ENCODE results near the gene POU6F2.
"Not testable (repeated sequence)": the region's sequence is repeated elsewhere in the genome, so short reads cannot be mapped to it uniquely, and the experiment has no call there.

The POU6F2 gene

DNA sequence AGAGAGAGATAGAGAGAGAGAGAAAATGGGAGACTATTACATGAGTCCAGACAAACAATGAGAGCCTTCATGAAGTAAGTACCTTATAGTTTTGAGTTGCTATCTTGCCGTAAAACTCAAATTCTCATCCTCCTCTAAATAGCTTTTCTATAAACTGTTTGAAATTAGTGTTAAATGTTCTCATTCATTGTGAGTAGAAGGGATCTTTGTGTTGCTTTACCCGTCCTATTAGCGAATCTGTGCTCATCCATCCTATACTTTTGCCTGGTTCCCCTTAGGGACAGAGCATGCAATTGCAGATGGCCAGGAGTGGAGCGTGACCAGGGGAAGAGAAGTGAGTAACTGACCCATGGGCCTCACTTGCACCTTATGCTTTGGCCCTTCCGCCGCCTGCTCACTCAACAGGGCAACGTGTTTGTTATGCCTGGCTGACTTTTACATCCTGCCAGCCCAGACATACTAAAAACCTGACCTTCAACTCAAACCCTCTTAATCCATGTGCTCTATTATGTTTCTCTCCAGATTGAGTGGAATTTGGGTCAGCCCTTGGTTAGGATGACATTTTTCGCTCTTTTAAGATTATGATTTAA, 344.3 kb downstream of the POU6F2 start:
- Histone ChIP-seq H3K4ac (ENCODE audit: low read depth, low read length) (no peak overlapping the region), H3K36me3 (ENCODE audit: control insufficient read depth, insufficient read depth, low read length) (no peaks in the 10 kb centered on the region), H3K79me1 (ENCODE audit: low read length) (no peaks in the 10 kb centered on the region), H2AK5ac (ENCODE audit: low read length) (no peak overlapping the region), H3K27me3 (ENCODE audit: insufficient read depth, low read length, poor library complexity) (no peaks in the 10 kb centered on the region), H3K4me1 (ENCODE audit: control insufficient read depth, low read depth, low read length) (no peaks in the 10 kb centered on the region), H4K5ac (ENCODE audit: low read length) (no peak overlapping the region), H3K4me3 (ENCODE audit: low read length) (no peak overlapping the region), H3K4me2 (ENCODE audit: low read length) (no peak overlapping the region), H3K79me2 (ENCODE audit: control insufficient read depth, insufficient read depth, low read length) (no peaks in the 10 kb centered on the region), H2BK120ac (ENCODE audit: low read depth, low read length) (no peak overlapping the region), H4K8ac (ENCODE audit: low read depth, low read length) (no peak overlapping the region), H2BK15ac (replicated peaks; ENCODE audit: low read depth) (no peak overlapping the region), H3K56ac (ENCODE audit: low read length) (no peak overlapping the region), H3K23ac (ENCODE audit: low read length) (no peak overlapping the region), H3K27ac (ENCODE audit: low read depth, low read length) (no peak overlapping the region), H3K18ac (ENCODE audit: low read length) (no peak overlapping the region), H2BK5ac (ENCODE audit: low read length) (no peak overlapping the region), H3K9ac (ENCODE audit: low read length) (no peak overlapping the region)
- no peak for DNase-seq
- WGBS (ENCODE audit: extremely low coverage, insufficient coverage, low lambda C conversion rate): no CpG with 5 or more reads among the region's 8 CpGs

DNA sequence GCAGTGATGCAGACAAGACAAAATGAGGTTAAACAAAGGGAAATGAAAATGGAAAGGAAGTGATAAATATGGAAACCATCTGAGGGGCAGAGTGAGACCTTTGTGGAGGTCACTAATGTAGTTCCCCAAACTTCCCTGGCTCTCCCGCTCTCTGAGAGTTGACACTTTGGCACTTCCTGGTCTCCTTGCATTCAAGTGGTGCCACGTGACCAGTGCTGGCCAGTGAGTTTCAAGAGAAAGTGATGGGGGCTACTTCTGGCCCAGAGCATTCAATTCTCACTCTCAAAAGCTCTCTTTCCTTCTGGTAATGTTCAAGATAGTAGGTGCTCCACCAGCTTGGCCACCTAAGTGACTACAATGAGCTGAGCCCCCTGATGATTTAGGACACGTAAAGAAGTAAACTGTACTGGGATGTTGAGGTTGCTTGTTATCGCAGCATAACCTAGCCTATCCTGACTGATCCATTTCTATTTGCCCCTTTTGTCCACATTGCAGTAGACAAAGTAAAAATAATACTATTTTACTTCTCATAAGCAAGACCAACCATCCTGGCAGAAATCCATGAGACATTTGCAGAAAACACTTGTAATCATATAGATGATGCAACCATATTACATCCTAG, 346.5 kb downstream of the POU6F2 start:
- H3K36me3 ChIP-seq (ENCODE audit: control insufficient read depth, insufficient read depth, low read length): no peaks in the 10 kb centered on the region
- no peaks in the 10 kb centered on the region for H3K4me1 ChIP-seq (ENCODE audit: control insufficient read depth, low read depth, low read length)
- no peak overlapping the region for H2BK15ac ChIP-seq (replicated peaks; ENCODE audit: low read depth)
- no peak overlapping the region for H4K8ac ChIP-seq (ENCODE audit: low read depth, low read length)
- no peak overlapping the region for H3K23ac ChIP-seq (ENCODE audit: low read length)
- H2BK120ac ChIP-seq (ENCODE audit: low read depth, low read length): no peak overlapping the region
- H3K79me2 ChIP-seq (ENCODE audit: control insufficient read depth, insufficient read depth, low read length): no peaks in the 10 kb centered on the region
- H2BK5ac ChIP-seq (ENCODE audit: low read length): no peak overlapping the region
- no CpG with 5 or more reads among the region's 4 CpGs for WGBS (ENCODE audit: extremely low coverage, insufficient coverage, low lambda C conversion rate)
- H3K27ac ChIP-seq (ENCODE audit: low read depth, low read length): no peak overlapping the region
- H3K4me2 ChIP-seq (ENCODE audit: low read length): no peak overlapping the region
- no peak overlapping the region for H3K56ac ChIP-seq (ENCODE audit: low read length)
- no peak overlapping the region for H3K18ac ChIP-seq (ENCODE audit: low read length)
- no peak overlapping the region for H3K9ac ChIP-seq (ENCODE audit: low read length)
- DNase-seq: no peak
- no peak overlapping the region for H4K5ac ChIP-seq (ENCODE audit: low read length)
- H3K4ac ChIP-seq (ENCODE audit: low read depth, low read length): no peak overlapping the region
- H3K27me3 ChIP-seq (ENCODE audit: insufficient read depth, low read length, poor library complexity): no peaks in the 10 kb centered on the region
- H3K4me3 ChIP-seq (ENCODE audit: low read length): no peak overlapping the region
- H2AK5ac ChIP-seq (ENCODE audit: low read length): no peak overlapping the region
- H3K79me1 ChIP-seq (ENCODE audit: low read length): no peaks in the 10 kb centered on the region

DNA sequence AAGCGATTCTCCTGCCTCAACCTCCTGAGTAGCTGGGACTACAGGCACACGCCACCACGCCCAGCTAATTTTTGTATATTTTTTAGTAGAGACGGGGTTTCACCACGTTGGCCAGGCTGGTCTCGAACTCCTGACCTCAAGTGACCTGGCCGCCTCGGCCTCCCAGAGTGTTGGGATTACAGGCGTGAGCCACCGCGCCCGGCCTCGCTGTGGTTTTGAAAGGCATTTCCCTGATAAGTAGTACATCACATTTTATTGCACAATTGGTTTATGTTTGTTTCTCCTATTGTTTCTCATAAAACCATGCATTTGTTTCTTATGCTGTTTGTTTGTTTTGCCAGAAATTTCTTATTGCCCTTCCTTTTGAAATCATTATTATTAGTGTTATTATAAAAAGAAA, 353.9 kb downstream of the POU6F2 start:
- not testable (repeated sequence) for H3K4me1 ChIP-seq (ENCODE audit: control insufficient read depth, low read depth, low read length); H3K23ac ChIP-seq (ENCODE audit: low read length); H3K79me1 ChIP-seq (ENCODE audit: low read length); H3K18ac ChIP-seq (ENCODE audit: low read length); DNase-seq; H2BK15ac ChIP-seq (replicated peaks; ENCODE audit: low read depth); H2BK5ac ChIP-seq (ENCODE audit: low read length); H3K36me3 ChIP-seq (ENCODE audit: control insufficient read depth, insufficient read depth, low read length); H3K4me2 ChIP-seq (ENCODE audit: low read length); H3K56ac ChIP-seq (ENCODE audit: low read length); H3K4me3 ChIP-seq (ENCODE audit: low read length); H3K27me3 ChIP-seq (ENCODE audit: insufficient read depth, low read length, poor library complexity); H3K79me2 ChIP-seq (ENCODE audit: control insufficient read depth, insufficient read depth, low read length); H4K8ac ChIP-seq (ENCODE audit: low read depth, low read length); H3K9ac ChIP-seq (ENCODE audit: low read length); H4K5ac ChIP-seq (ENCODE audit: low read length); H2BK120ac ChIP-seq (ENCODE audit: low read depth, low read length); H3K27ac ChIP-seq (ENCODE audit: low read depth, low read length); H3K4ac ChIP-seq (ENCODE audit: low read depth, low read length); H2AK5ac ChIP-seq (ENCODE audit: low read length)
- WGBS (ENCODE audit: extremely low coverage, insufficient coverage, low lambda C conversion rate): no CpG with 5 or more reads among the region's 13 CpGs

DNA sequence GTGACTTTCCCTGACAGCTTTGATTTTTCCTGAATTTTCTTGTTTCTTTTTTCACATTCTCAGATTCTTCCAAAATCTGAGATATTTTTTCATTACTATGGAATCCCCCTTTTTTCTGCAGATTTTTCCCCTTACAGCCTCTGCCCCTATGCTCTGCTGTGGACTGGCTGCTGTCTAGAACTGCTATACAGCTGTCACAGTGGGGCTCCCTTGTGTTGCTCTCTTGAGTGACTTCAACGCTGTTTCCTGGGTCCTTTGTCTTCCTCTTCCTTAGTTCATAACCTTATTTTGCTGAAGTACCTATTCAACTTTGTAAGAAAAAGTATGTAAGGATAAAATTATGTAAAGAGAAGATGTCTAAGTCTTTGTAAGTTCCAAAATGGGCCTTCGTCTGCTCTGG, 354.4 kb downstream of the POU6F2 start:
- Histone ChIP-seq H3K36me3 (ENCODE audit: control insufficient read depth, insufficient read depth, low read length) (no peaks in the 10 kb centered on the region), H3K4ac (ENCODE audit: low read depth, low read length) (no peak overlapping the region), H4K8ac (ENCODE audit: low read depth, low read length) (no peak overlapping the region), H3K9ac (ENCODE audit: low read length) (no peak overlapping the region), H4K5ac (ENCODE audit: low read length) (no peak overlapping the region), H3K18ac (ENCODE audit: low read length) (no peak overlapping the region), H2BK5ac (ENCODE audit: low read length) (no peak overlapping the region), H2BK15ac (replicated peaks; ENCODE audit: low read depth) (no peak overlapping the region), H2BK120ac (ENCODE audit: low read depth, low read length) (no peak overlapping the region), H3K4me2 (ENCODE audit: low read length) (no peak overlapping the region), H3K27me3 (ENCODE audit: insufficient read depth, low read length, poor library complexity) (no peaks in the 10 kb centered on the region), H3K27ac (ENCODE audit: low read depth, low read length) (no peak overlapping the region), H3K4me1 (ENCODE audit: control insufficient read depth, low read depth, low read length) (peaks cover 5% of the 10 kb centered on the region), H3K4me3 (ENCODE audit: low read length) (no peak overlapping the region), H2AK5ac (ENCODE audit: low read length) (no peak overlapping the region), H3K79me2 (ENCODE audit: control insufficient read depth, insufficient read depth, low read length) (no peaks in the 10 kb centered on the region), H3K79me1 (ENCODE audit: low read length) (no peaks in the 10 kb centered on the region), H3K23ac (ENCODE audit: low read length) (no peak overlapping the region), H3K56ac (ENCODE audit: low read length) (no peak overlapping the region)
- DNase-seq: no peak
- WGBS (ENCODE audit: extremely low coverage, insufficient coverage, low lambda C conversion rate): no CpG with 5 or more reads among the region's 2 CpGs

DNA sequence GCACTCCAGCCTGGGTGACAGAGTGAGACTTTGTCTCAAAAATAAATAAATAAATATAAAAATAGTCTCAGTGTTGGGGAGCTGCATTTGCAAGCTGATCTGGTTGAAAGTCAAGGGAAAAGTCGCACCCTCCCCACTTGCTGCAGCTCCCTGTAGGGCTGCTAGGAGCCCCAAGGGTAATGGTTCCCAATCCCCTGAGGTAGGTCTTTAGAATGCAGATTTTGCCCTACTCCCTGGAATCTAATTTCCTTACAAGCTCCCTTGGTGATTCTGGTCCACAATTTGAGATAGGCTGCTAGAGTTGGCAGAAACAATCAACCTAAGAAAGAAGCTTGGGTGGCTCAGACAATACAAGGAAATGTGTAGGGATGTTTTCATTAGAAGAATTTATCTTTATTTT, 356.0 kb downstream of the POU6F2 start:
- Histone ChIP-seq H2BK120ac (ENCODE audit: low read depth, low read length) (no peak overlapping the region), H2BK5ac (ENCODE audit: low read length) (no peak overlapping the region), H4K5ac (ENCODE audit: low read length) (no peak overlapping the region), H4K8ac (ENCODE audit: low read depth, low read length) (no peak overlapping the region), H3K4ac (ENCODE audit: low read depth, low read length) (no peak overlapping the region), H3K18ac (ENCODE audit: low read length) (no peak overlapping the region), H3K79me1 (ENCODE audit: low read length) (no peaks in the 10 kb centered on the region), H3K9ac (ENCODE audit: low read length) (no peak overlapping the region), H3K4me2 (ENCODE audit: low read length) (no peak overlapping the region), H2AK5ac (ENCODE audit: low read length) (no peak overlapping the region), H3K23ac (ENCODE audit: low read length) (no peak overlapping the region), H3K79me2 (ENCODE audit: control insufficient read depth, insufficient read depth, low read length) (no peaks in the 10 kb centered on the region), H3K4me1 (ENCODE audit: control insufficient read depth, low read depth, low read length) (peaks cover 5% of the 10 kb centered on the region), H2BK15ac (replicated peaks; ENCODE audit: low read depth) (no peak overlapping the region), H3K4me3 (ENCODE audit: low read length) (no peak overlapping the region), H3K56ac (ENCODE audit: low read length) (no peak overlapping the region), H3K27me3 (ENCODE audit: insufficient read depth, low read length, poor library complexity) (no peaks in the 10 kb centered on the region), H3K27ac (ENCODE audit: low read depth, low read length) (no peak overlapping the region), H3K36me3 (ENCODE audit: control insufficient read depth, insufficient read depth, low read length) (no peaks in the 10 kb centered on the region)
- no peak for DNase-seq
- no CpG with 5 or more reads among the region's 1 CpG for whole genome bisulfite sequencing (ENCODE audit: extremely low coverage, insufficient coverage, low lambda C conversion rate)

DNA sequence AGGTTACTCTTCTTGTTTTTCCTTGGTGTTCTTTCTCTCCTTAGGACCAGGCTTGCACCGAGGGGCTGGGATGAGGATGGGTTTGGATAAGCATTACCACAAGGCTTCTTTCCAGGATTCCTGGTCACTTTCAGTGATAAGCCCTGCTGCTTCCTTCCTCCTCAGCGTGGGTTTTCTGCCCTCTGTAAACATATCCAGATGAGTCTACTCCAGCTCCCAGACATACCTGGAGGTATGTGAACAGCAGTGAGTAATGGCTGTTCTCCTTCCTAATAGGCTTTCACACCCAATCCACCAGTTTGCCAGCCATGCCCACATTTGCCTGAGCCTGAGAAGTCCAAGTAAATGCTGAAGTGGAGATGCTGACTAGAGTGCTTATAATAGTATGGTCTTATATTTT, 358.7 kb downstream of the POU6F2 start:
- H2BK5ac ChIP-seq (ENCODE audit: low read length): no peak overlapping the region
- no peak for DNase-seq
- no peaks in the 10 kb centered on the region for H3K79me1 ChIP-seq (ENCODE audit: low read length)

More for the DNA sequence above, 358.7 kb downstream of the POU6F2 start:
- no peak overlapping the region for H3K27ac ChIP-seq (ENCODE audit: low read depth, low read length)
- no peak overlapping the region for H3K9ac ChIP-seq (ENCODE audit: low read length)
- no peak overlapping the region for H3K18ac ChIP-seq (ENCODE audit: low read length)
- no peaks in the 10 kb centered on the region for H3K79me2 ChIP-seq (ENCODE audit: control insufficient read depth, insufficient read depth, low read length)
- H3K23ac ChIP-seq (ENCODE audit: low read length): no peak overlapping the region
- no CpG with 5 or more reads among the region's 2 CpGs for WGBS (ENCODE audit: extremely low coverage, insufficient coverage, low lambda C conversion rate)
- H3K36me3 ChIP-seq (ENCODE audit: control insufficient read depth, insufficient read depth, low read length): no peaks in the 10 kb centered on the region
- H3K27me3 ChIP-seq (ENCODE audit: insufficient read depth, low read length, poor library complexity): no peaks in the 10 kb centered on the region
- H3K4me1 ChIP-seq (ENCODE audit: control insufficient read depth, low read depth, low read length): peaks cover 5% of the 10 kb centered on the region
- no peak overlapping the region for H3K4me3 ChIP-seq (ENCODE audit: low read length)
- no peak overlapping the region for H3K56ac ChIP-seq (ENCODE audit: low read length)
- no peak overlapping the region for H2BK120ac ChIP-seq (ENCODE audit: low read depth, low read length)
- no peak overlapping the region for H2AK5ac ChIP-seq (ENCODE audit: low read length)
- H3K4me2 ChIP-seq (ENCODE audit: low read length): no peak overlapping the region
- no peak overlapping the region for H4K5ac ChIP-seq (ENCODE audit: low read length)
- H2BK15ac ChIP-seq (replicated peaks; ENCODE audit: low read depth): no peak overlapping the region
- H4K8ac ChIP-seq (ENCODE audit: low read depth, low read length): no peak overlapping the region
- H3K4ac ChIP-seq (ENCODE audit: low read depth, low read length): no peak overlapping the region
